PC-9 (cell line): ENCODE results near the gene WDR83. TPM values are rescaled to one million over a fixed set of nuclear protein-coding genes. Genes with fewer than 3 reads are reported as not detected.

ENCODE experiments used
- BruUV-seq: library from RNA; stranded (reverse); fragments of 400-500 nt; replicated peaks from 2 replicates; lab custom pipeline; 2021; lab: Mats Ljungman, UMichigan
- CTCF ChIA-PET: fragments of 300-600 bp; sonication (Branson Sonifier 250); formaldehyde crosslinking; loops from one replicate; lab custom pipeline; 2022; ENCODE audit warnings: antibody characterized with exemption; lab: Charles Lee
- POLR2A ChIA-PET: fragments of 300-600 bp; sonication (Branson Sonifier 250); formaldehyde crosslinking; loops from one replicate; lab custom pipeline; 2022; ENCODE audit warnings: antibody characterized with exemption; ENCODE audit not compliant: unreplicated experiment; lab: Charles Lee
- DNase-seq, 2 experiments: peaks; one replicate each; pipeline versions ENCODE4 v3.0.0 to v3.0.0-alpha.2; 2015 to 2022; ENCODE audit warnings: mixed read lengths in 1 of 2
- H2AFZ ChIP-seq: fragments of 200-600 bp; sonication (generic); 2 replicates; pipeline ENCODE4 v1.8.1; 2017; ENCODE audit warnings: antibody characterized with exemption
- H3F3A ChIP-seq: fragments of 200-600 bp; sonication (generic); 2 replicates; pipeline ENCODE4 v1.8.1; 2017; ENCODE audit warnings: antibody characterized with exemption, mild to moderate bottlenecking, low read depth; ENCODE audit not compliant: insufficient read depth
- H3K27ac ChIP-seq: fragments of 200-600 bp; sonication (generic); 2 replicates; pipeline ENCODE4 v1.6.1; 2016; ENCODE audit warnings: mixed run types
- H3K27me3 ChIP-seq: fragments of 200-600 bp; sonication (generic); 2 replicates; pipeline ENCODE4 v1.6.1; 2016; ENCODE audit warnings: low read depth, mixed run types; ENCODE audit not compliant: insufficient read depth
- H3K36me3 ChIP-seq: fragments of 200-600 bp; sonication (generic); 2 replicates; pipeline ENCODE4 v1.6.1; 2016; ENCODE audit warnings: low read depth, mixed run types
- H3K4me1 ChIP-seq: fragments of 200-600 bp; sonication (generic); replicated peaks from 2 replicates; pipeline ENCODE4 v1.6.1; 2016; ENCODE audit warnings: mixed run types; ENCODE audit not compliant: insufficient read depth
- H3K4me2 ChIP-seq: fragments of 200-600 bp; sonication (generic); 2 replicates; pipeline ENCODE4 v1.6.1; 2017; ENCODE audit warnings: mixed run types
- H3K4me3 ChIP-seq: fragments of 200-600 bp; sonication (generic); 2 replicates; pipeline ENCODE4 v1.6.1; 2016; ENCODE audit warnings: mixed run types
- H3K79me2 ChIP-seq: fragments of 200-600 bp; sonication (generic); 2 replicates; pipeline ENCODE4 v1.6.1; 2017; ENCODE audit warnings: low read depth, mixed run types
- H3K9me2 ChIP-seq: fragments of 200-600 bp; sonication (generic); 2 replicates; pipeline ENCODE4 v1.8.1; 2017; ENCODE audit warnings: mild to moderate bottlenecking; ENCODE audit not compliant: insufficient read depth
- H3K9me3 ChIP-seq: fragments of 200-600 bp; sonication (generic); 2 replicates; pipeline ENCODE4 v1.8.1; 2016; ENCODE audit warnings: low read depth; ENCODE audit not compliant: insufficient read depth
- H4K20me1 ChIP-seq: fragments of 200-600 bp; sonication (generic); 2 replicates; pipeline ENCODE4 v1.8.1; 2017; ENCODE audit not compliant: insufficient read depth
- EZH2 ChIP-seq: fragments of 200-600 bp; sonication (generic); IDR thresholded peaks from 2 replicates; pipeline ENCODE4 v1.8.0; 2017; ENCODE audit warnings: antibody characterized with exemption, low read depth
- intact Hi-C: fragments of 100-400 bp; cut with micrococcal nuclease; formaldehyde crosslinking; loops from one replicate; pipeline ENCODE4 v1.10.0; 2022; ENCODE audit not compliant: unreplicated experiment
- total RNA-seq: library from RNA; stranded (reverse); gene quantifications from 2 replicates; pipeline ENCODE4 v1.2.3, GENCODE V29; 2021
- TF ChIP-seq, protein P1 (sequence below): fragments of 200-600 bp; sonication (generic); conservative IDR thresholded peaks from 2 replicates; pipeline ENCODE4 v1.6.1; 2017; ENCODE audit warnings: mixed run types, antibody characterized with exemption, mild to moderate bottlenecking, moderate library complexity

The WDR83 gene
- total RNA-seq, 1 experiment from 2014 or later: 12.9 TPM

GRCh38 chr19:12705169-12705568 lies 38.6 kb downstream of the WDR83 start:
- no peak overlapping the region for H2AFZ ChIP-seq
- BruUV-seq: no TSS peak
- no peak for DNase-seq
- H3K4me2 ChIP-seq: no peak overlapping the region
- no peaks in the 10 kb centered on the region for H3K79me2 ChIP-seq
- POLR2A ChIA-PET: no interaction called here
- H4K20me1 ChIP-seq: peaks cover 18% of the 10 kb centered on the region; the same call in 1 of the 2 replicates
- no peaks in the 10 kb centered on the region for H3K4me1 ChIP-seq
- TF ChIP-seq EZH2: no peak
- TF ChIP-seq, protein P1, sequence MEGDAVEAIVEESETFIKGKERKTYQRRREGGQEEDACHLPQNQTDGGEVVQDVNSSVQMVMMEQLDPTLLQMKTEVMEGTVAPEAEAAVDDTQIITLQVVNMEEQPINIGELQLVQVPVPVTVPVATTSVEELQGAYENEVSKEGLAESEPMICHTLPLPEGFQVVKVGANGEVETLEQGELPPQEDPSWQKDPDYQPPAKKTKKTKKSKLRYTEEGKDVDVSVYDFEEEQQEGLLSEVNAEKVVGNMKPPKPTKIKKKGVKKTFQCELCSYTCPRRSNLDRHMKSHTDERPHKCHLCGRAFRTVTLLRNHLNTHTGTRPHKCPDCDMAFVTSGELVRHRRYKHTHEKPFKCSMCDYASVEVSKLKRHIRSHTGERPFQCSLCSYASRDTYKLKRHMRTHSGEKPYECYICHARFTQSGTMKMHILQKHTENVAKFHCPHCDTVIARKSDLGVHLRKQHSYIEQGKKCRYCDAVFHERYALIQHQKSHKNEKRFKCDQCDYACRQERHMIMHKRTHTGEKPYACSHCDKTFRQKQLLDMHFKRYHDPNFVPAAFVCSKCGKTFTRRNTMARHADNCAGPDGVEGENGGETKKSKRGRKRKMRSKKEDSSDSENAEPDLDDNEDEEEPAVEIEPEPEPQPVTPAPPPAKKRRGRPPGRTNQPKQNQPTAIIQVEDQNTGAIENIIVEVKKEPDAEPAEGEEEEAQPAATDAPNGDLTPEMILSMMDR: no peak
- CTCF ChIA-PET: no interaction called here
- H3K9me2 ChIP-seq: no peaks in the 10 kb centered on the region
- no peaks in the 10 kb centered on the region for H3K9me3 ChIP-seq
- no peaks in the 10 kb centered on the region for H3K27me3 ChIP-seq
- peaks cover 45% of the 10 kb centered on the region for H3K36me3 ChIP-seq
- no peak overlapping the region for H3K27ac ChIP-seq
- intact Hi-C loops: no loop called here
- H3K4me3 ChIP-seq: no peak overlapping the region
- peaks cover 27% of the 10 kb centered on the region for H3F3A ChIP-seq

DNA sequence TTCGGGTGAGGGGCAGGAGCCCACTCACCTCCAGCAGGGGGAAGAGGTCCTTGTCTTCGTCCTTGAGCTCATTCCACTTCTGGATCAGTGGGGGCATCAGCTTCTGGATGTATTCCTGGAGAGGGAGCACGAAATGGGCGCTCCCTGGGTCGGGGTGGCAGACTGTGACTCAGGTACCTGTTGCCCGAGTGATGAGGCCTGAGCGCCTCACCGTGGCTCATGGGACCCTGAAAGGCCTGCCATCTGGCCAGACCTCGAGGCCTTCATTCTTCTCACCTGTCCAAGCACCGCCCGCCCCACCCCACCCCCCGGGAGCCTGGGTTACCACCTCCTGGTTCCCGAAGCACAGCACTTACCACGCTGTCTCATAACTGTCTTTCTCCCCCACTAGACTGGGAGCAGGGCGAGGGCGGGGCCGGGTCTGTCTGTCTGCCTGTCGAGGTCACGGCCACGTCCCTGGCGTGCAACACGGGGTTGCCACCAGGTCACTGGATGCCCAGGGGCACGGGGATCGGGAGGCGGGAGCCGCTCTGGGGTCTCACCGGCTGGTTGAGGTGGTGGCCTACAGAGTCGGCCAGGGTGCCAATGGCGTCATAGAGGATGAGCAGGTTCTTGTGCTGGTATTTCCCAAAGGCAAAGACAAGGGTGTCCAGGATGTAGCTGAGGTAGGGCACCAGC lies 39.2 kb downstream of the WDR83 start:
- CTCF ChIA-PET: no interaction called here
- no peak for DNase-seq
- Histone ChIP-seq H3K4me3 (no peak overlapping the region), H3F3A (peaks cover 31% of the 10 kb centered on the region), H3K9me3 (no peaks in the 10 kb centered on the region), H3K4me1 (no peaks in the 10 kb centered on the region), H3K36me3 (peaks cover 47% of the 10 kb centered on the region), H3K27ac (no peak overlapping the region), H3K79me2 (no peaks in the 10 kb centered on the region), H4K20me1 (peaks cover 18% of the 10 kb centered on the region), H3K4me2 (no peak overlapping the region), H3K9me2 (no peaks in the 10 kb centered on the region), H3K27me3 (no peaks in the 10 kb centered on the region), H2AFZ (no peak overlapping the region)
- no peak for TF ChIP-seq EZH2
- TF ChIP-seq, protein P1: no peak
- no TSS peak for BruUV-seq
- intact Hi-C loops: no loop called here
- POLR2A ChIA-PET: no interaction called here

DNA sequence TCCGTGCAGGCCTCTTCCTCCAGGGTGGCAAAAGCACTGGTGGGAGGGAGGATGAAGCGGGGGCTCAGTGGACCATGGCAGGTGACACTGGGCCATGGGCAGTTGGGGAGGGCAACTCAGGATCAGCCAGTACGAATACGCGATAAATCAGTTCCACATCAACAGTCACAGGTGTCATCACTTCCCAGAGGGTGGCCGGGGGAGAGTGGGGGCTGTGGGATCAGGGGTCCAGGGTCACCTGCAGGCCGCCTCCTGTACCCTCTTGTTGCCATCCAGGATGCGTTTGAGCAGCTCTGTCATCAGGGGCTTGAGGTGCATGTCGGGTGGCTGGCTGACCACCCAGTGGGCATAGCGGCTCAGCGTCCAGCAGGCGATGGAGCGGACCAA lies 39.7 kb downstream of the WDR83 start:
- Histone ChIP-seq H3K27ac (no peak overlapping the region), H3K27me3 (no peaks in the 10 kb centered on the region), H3K36me3 (peaks cover 45% of the 10 kb centered on the region), H4K20me1 (peaks cover 20% of the 10 kb centered on the region), H3K79me2 (no peaks in the 10 kb centered on the region; the same call in 1 of the 2 replicates), H3K4me2 (no peak overlapping the region), H3K9me3 (no peaks in the 10 kb centered on the region), H2AFZ (no peak overlapping the region), H3K4me3 (no peak overlapping the region), H3K9me2 (no peaks in the 10 kb centered on the region), H3F3A (peaks cover 31% of the 10 kb centered on the region), H3K4me1 (no peaks in the 10 kb centered on the region)
- DNase-seq: no peak
- TF ChIP-seq, protein P1: no peak
- TF ChIP-seq EZH2: no peak
- POLR2A ChIA-PET: no interaction called here
- CTCF ChIA-PET: no interaction called here
- intact Hi-C loops: no loop called here
- no TSS peak for BruUV-seq
